Right kidney (tissue), 1 donor: ENCODE data around the gene MYB.
"Not testable (repeated sequence)": the region's sequence is repeated elsewhere in the genome, so short reads cannot be mapped to it uniquely, and the experiment has no call there.

Experiments used
- DNase-seq: peaks from one replicate; pipeline ENCODE4 v3.0.0-alpha.2; 2016

MYB gene

DNA sequence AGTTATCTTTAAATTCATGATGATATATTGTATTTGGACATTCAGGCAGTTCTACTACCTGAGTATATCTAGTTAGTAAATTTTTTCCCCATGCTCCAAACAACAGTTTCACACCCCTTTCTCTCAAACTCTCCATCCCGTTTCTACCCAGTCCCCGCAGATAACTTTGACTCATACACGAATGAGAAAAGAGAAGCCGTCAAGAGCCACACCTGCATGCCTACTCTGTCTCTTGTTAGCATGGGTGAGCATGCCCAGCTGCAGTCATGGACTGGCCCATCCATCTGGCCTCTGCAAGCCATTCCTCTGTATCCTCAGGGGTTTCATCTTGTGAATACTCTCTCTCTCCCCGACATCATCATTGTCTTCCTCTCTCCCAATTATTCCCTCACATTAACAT lies 41.5 kb downstream of the MYB start:
- no peak for DNase-seq

DNA sequence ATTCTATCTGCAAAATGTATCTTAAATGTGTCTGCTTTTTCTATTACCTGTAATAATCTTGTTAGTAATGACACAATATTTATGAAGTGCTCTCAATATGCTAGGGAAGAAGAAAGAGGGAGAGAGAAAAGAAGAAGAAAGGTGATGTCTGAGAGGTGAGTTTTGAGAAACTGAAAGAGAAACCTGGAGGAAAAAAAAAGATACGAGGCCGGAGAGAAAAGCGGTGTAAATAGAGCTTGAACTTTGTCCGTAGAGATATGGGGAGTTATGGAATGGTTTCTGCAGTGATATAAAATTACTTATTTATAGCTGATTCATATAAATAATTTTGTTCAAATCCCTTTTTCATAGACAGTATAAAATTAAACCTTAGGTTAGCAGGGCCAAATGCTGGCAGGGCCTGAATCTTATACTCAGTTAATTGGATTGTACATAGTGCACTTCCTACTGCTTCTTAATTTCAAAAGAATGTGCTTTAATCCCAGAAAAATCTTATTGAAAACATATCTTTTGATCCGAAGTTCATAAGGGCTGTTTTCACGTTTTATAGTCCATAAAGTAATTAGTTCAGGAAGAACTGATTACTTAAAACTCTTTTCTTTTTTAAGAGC lies 43.0 kb downstream of the MYB start:
- no peak for DNase-seq

DNA sequence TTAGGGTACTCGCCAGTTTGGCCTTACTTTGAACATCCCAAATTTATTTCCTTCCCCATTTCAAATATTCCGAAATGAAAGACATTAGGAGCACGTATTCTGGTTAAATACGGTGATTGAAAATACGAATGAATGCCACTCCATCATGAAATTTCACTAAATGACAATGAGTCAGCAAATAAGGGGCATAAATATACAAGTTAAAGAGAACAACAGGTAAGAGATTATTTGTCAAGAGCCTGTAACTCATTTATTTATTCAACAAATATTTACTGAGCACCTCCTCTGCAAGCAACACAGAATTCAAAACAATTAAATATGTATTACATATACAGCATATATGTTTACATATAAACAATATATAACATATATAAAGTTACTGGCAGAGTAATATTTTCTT lies 44.8 kb downstream of the MYB start:
- no peak for DNase-seq

DNA sequence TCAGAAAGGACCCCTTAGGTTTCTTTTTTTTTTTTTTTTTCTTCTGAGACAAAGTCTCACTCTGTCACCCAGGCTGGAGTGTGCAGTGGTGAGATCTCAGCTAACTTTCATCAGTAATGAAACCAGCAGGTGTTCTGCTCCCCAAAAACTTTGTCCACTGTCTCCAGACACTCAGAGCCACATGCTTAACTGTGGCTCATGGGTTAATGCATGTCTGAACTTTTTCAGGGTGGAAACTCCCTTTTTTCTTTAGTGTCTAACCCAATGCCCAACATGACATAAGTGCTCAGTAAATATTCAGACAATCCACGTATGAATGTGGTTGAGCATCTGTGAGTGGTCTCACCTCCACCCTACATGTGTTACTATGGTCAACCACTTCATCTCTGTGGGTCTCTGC lies 45.4 kb downstream of the MYB start:
- DNase-seq = no peak

GRCh38 chr6:135227349-135227748 lies 46.2 kb downstream of the MYB start:
- no peak for DNase-seq

DNA sequence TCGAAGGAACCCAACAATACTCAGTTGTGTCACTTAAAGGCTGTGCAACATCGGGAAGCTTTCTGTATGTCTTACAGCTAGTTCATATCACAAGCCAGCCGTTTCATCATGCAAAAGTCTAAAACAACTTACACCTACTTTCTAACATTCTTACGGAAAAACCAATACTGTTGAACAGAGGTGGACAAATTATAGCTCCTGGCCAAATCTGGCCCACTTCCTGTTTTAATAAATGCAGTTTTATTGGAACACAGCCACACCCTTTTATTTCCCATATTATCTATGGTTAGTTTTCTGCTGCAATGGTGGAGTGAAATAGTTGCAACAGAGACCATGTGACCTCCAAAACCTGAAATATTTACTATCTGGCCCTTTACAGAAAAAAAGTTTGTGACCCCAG lies 46.6 kb downstream of the MYB start:
- DNase-seq = no peak

DNA sequence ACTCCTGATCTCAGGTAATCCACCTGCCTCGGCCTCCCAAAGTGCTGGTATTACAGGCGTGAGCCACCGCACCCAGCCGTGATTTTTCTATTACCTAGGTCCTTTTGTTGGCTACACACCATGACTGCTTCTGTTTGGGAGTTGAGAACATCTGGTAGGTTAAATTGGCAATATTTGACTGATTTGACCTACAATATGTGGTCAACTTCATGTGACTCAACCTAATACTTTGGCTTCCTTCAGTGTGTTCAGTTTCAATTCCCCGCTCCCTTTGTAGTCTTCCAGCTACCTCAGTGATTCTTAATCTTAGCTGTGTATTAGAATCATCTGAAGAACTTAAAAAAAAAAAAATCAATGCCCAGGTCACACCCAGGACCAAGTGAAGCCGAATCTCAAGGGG lies 47.4 kb downstream of the MYB start:
- no peak for DNase-seq

DNA sequence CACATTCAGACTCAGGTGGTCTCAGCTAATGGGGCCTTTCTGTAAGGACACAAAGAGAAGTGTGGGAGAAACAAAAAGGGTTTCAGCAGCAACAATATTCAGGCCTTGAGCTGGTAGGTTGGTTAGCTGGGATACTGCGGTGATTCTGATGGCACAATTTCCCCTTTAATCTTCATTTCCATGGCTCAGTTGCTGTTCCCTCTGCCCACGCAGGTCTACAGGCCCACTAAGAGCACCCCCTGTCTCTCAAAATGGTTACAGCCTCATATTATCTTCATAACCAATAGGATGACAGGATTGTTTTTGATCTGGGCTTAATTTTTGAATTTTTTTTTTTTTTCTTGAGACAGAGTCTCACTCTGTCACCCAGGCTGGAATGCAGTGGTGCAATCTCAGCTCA lies 48.9 kb downstream of the MYB start:
- no peak for DNase-seq

GRCh38 chr6:135230711-135231468 lies 49.8 kb downstream of the MYB start:
- DNase-seq = no peak

- no peak for DNase-seq
Observed at GRCh38 chr6:135231469-135231844, 50.3 kb downstream of the MYB start.

GRCh38 chr6:135233686-135234491 lies 52.8 kb downstream of the MYB start:
- no peak for DNase-seq

DNA sequence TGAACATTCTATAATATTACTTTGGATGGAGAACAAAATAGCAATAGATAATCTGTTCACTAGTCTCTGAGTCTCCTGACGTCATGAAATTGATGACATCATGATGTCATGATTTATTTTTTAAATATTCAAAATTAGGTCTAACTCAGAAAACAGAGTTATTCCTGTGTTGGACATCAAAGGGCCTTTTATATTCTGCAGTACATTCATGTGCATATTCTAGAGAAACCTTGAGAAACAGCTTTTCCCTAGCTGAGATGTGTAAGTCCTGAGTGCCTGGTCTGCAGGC lies 53.3 kb downstream of the MYB start:
- DNase-seq = no peak

DNA sequence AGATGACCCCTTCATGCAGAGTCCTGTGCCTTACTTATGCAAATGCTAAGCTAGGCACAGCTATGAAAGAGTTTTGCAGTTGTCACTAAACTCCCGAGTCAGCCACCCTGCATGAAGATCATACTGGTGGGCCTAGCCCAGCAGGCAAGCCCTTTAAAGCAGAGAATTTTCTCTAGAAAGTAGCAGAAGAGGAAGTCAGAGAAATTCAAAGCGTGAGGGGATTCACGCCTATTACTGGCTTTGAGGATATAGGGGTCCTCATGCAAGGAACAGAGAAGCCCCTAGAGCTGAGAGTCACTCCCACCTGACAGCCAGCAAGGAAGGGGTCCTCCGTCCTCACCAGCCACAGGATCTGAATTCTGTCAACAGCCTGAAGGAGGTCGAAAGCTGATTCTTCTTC lies 54.6 kb downstream of the MYB start:
- DNase-seq = no peak

DNA sequence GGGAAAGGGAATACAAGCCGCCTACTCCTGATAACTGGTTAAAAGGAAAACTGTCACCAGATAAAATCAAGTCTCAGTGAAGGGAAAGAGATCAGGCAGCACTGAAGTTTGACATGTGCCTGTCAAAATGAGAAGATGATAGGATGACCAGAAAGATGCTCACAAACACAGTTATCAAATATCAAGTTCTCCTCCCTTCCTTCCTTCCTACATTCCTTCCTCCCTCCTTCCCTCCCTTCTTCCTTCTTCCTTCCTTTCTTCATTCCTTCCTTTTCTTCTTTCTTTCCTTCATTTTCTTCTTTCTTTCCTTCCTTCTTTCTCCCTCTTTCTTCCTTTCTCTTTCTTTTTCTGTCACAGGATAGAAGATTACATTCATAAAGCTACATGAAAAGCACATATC lies 55.2 kb downstream of the MYB start:
- no peak for DNase-seq

DNA sequence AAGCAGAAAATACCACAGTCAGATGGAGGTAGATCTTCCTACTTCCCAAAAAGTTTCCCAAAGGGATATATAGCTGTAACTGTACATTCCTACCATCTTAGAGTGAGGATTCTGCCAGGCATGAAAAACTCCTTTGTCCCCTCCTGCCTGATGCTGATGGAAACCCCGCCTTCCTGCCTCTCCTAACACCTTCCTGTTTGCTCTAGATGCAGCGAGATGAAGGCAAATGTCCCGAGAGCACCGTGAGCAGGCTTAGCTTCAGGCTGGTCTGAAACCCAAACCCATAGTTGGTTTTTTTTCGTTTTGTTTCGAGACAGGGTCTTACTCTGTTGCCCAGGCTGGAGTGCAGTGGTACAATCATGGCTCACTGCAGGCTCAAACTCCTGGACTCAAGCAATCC lies 55.6 kb downstream of the MYB start:
- no peak for DNase-seq

DNA sequence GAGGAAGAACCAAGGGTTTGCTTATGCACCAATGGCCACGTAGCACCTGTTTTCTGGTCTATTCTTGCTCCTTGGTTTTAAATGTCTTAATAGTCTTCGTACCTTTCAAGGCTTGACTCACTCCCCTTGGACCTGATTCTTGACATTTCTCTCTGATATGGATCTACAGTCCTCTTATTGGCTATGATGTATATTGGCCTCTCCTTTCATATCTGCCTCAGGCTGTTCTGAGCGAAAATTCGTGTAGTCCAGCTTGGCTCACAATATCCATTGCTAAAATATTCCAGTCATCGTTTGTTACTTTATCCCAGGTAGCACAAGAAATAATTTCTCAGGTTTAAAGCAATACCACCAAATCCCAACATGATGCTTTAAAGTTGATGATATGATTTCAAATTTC lies 59.6 kb downstream of the MYB start:
- no peak for DNase-seq

GRCh38 chr6:135243871-135244796 lies 63.0 kb downstream of the MYB start:
- DNase-seq = no peak

GRCh38 chr6:135244805-135245204 lies 63.7 kb downstream of the MYB start:
- no peak for DNase-seq

GRCh38 chr6:135246412-135247012 lies 65.4 kb downstream of the MYB start:
- not testable (repeated sequence) for DNase-seq

GRCh38 chr6:135250234-135250633 lies 69.1 kb downstream of the MYB start:
- no peak for DNase-seq

GRCh38 chr6:135250751-135251497 lies 69.8 kb downstream of the MYB start:
- DNase-seq = no peak
